Hindlimb muscle (tissue), 1 donor: Measurements from ENCODE around the gene MEIS3. TPM values are rescaled to one million over a fixed set of nuclear protein-coding genes. Genes with fewer than 3 reads are reported as not detected.
"Not testable (repeated sequence)": the region's sequence is repeated elsewhere in the genome, so short reads cannot be mapped to it uniquely, and the experiment has no call there.

Source experiments
- DNase-seq: peaks from one replicate; pipeline ENCODE4 v3.0.0-alpha.2; 2013
- polyA plus RNA-seq: library from polyadenylated mRNA; unstranded; fragments of 120-200 nt; gene quantifications from one replicate; pipeline ENCODE4 v1.2.1, GENCODE V29; 2013; ENCODE audit not compliant: insufficient read length

Gene MEIS3
- polyA plus RNA-seq, 1 donor: 6.5 TPM

- DNase-seq: no peak
These were observed 3.2 kb downstream of the MEIS3 start for GRCh38 chr19:47415953-47416642.

- no peak for DNase-seq
These were observed 4.9 kb downstream of the MEIS3 start for GRCh38 chr19:47414469-47414868.

GRCh38 chr19:47413941-47414340, 5.4 kb downstream of the MEIS3 start:
- no peak for DNase-seq

GRCh38 chr19:47411696-47412095, 7.6 kb downstream of the MEIS3 start:
- not testable (repeated sequence) for DNase-seq

GRCh38 chr19:47411101-47411500, 8.2 kb downstream of the MEIS3 start:
- no peak for DNase-seq

GRCh38 chr19:47408156-47408938, 11.0 kb downstream of the MEIS3 start:
- DNase-seq: no peak

- DNase-seq: no peak
These were observed 11.9 kb downstream of the MEIS3 start for GRCh38 chr19:47407417-47407774.

GRCh38 chr19:47406711-47407416, 12.5 kb downstream of the MEIS3 start:
- DNase-seq: no peak

GRCh38 chr19:47405854-47406417, 13.4 kb downstream of the MEIS3 start:
- DNase-seq: no peak

- DNase-seq: no peak
These were observed 14.2 kb downstream of the MEIS3 start for GRCh38 chr19:47405197-47405550.

- no peak for DNase-seq
These were observed 14.8 kb downstream of the MEIS3 start for GRCh38 chr19:47404334-47405196.

- no peak for DNase-seq
These were observed 16.8 kb downstream of the MEIS3 start for GRCh38 chr19:47402504-47402903.

GRCh38 chr19:47398707-47399597, 20.4 kb downstream of the MEIS3 start:
- no peak for DNase-seq

- peak; percentile 48 for DNase-seq
These were observed 27.7 kb downstream of the MEIS3 start for GRCh38 chr19:47391510-47392223.

GRCh38 chr19:47390533-47391488, 28.5 kb downstream of the MEIS3 start:
- no peak for DNase-seq

GRCh38 chr19:47389150-47389556, 30.2 kb downstream of the MEIS3 start:
- DNase-seq: no peak

GRCh38 chr19:47388721-47389120, 30.6 kb downstream of the MEIS3 start:
- not testable (repeated sequence) for DNase-seq

GRCh38 chr19:47387623-47388022, 31.7 kb downstream of the MEIS3 start:
- not testable (repeated sequence) for DNase-seq

GRCh38 chr19:47386582-47386981, 32.7 kb downstream of the MEIS3 start:
- DNase-seq: not testable (repeated sequence)
